Measurements from ENCODE around the gene CLEC2B.

- TF ChIP-seq CTCF (IDR thresholded peaks at IDR 0.05; ENCODE audit: insufficient read depth, low read length, poor library complexity, severe bottlenecking): no peak
- no peak for TF ChIP-seq EZH2phosphoT487 (conservative IDR thresholded peaks at IDR 0.05; ENCODE audit: low read length)
Measured at GRCh38 chr12:9868311-9868801, 798 bp downstream of the CLEC2B start.

Measured in SU-DHL-6 (cell line).